Fibroblast of mammary gland (primary cell): ENCODE measurements around the gene SMIM22.

Experiments used
- DNase-seq: peaks from one replicate; pipeline ENCODE4 v3.0.0-alpha.2; 2010; ENCODE audit warnings: low read depth
- H3K4me3 ChIP-seq: 2 replicates; pipeline ENCODE4 v1.5.1; 2011; ENCODE audit warnings: low read depth, mild to moderate bottlenecking, low read length, moderate library complexity; ENCODE audit not compliant: control insufficient read depth
- TF ChIP-seq, protein P1 (sequence below): conservative IDR thresholded peaks from 2 replicates; pipeline ENCODE4 v1.5.1; 2011; ENCODE audit warnings: low read depth, low read length, inconsistent platforms; ENCODE audit not compliant: control insufficient read depth, insufficient read depth

Gene SMIM22

DNA sequence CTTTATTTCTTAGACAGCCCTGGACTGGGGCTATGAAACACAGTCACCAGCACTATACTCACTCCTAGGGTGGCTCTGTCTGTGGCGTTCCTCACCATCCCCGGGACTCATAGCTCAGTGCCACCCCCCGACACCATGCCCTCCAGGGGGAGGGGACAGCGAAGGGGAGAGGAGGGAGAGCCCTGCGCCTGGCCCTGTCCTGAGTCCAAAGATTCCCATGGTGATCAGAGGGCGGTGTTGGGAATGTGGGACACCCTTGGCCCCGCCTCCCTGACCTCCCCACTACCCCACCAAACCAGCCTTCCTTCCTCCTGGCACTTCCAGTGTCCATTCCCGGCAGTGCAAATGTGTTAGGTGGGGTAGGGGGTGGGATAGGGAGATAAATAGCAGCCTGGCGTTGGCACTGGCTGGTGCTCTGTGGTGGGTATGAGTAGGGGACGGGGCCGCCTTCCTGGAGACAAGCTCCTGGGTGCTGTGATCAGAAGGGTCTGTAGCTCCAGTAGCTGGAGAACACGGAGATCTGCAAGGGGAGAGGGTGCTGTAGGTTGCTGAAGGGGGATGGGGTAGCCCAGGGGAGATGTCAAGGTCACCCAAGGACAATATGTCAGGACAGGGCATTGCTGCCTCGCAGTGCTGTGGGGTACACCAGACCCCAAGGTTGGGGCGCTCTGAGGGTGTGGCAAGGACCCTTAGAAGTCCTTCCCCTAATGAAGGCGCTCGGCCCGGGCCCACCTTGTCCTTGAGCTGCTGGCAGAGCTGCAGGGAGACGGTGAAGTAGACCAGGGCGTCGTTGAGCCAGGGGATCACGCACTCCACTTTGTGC, 2.0 kb downstream of the SMIM22 start:
- no peak overlapping the region for H3K4me3 ChIP-seq
- TF ChIP-seq, protein P1, sequence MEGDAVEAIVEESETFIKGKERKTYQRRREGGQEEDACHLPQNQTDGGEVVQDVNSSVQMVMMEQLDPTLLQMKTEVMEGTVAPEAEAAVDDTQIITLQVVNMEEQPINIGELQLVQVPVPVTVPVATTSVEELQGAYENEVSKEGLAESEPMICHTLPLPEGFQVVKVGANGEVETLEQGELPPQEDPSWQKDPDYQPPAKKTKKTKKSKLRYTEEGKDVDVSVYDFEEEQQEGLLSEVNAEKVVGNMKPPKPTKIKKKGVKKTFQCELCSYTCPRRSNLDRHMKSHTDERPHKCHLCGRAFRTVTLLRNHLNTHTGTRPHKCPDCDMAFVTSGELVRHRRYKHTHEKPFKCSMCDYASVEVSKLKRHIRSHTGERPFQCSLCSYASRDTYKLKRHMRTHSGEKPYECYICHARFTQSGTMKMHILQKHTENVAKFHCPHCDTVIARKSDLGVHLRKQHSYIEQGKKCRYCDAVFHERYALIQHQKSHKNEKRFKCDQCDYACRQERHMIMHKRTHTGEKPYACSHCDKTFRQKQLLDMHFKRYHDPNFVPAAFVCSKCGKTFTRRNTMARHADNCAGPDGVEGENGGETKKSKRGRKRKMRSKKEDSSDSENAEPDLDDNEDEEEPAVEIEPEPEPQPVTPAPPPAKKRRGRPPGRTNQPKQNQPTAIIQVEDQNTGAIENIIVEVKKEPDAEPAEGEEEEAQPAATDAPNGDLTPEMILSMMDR: no peak
- no peak for DNase-seq

DNA sequence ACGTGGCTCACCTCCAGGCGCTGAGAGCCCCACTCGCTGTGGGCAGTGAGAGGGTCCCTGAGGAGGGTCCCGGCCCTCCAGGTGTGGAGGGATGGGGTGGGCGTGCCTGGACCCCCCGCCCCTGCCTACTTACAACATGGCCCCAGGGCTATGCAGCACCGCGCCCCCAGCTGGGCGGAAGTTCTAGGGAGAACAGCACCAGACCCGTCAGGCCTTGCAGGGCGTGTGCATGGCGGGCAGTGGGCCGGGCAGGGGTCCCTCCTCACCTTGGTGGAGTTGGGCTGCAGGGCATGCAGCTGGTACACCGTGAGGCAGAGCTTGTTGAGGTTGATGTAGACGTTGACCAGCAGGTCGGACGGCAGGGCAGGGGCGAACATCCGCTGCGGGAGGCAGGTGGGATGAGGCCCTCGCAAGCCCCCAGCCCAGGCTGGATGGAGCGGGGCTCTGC, 2.7 kb downstream of the SMIM22 start:
- TF ChIP-seq, protein P1: no peak
- no peak overlapping the region for H3K4me3 ChIP-seq
- no peak for DNase-seq

DNA sequence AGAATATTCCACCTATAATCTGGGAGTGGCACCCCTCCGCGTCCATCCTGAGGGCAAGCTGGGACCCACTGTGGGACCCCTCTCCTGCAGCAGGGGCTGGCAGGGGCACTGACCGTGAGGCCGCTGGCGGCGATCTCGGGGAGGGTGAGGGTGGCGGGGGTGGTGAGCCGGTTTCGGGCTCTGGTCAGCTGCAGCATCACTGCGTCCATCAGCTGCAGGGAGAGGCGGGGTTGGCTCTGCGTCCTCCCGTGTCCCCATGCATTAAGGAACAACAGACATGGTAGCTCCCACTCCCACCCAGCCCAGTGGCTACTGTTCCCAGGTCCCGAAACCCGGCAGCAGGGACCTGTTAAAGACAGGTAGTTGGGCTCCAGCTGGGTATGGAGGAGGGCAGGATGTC, 3.3 kb downstream of the SMIM22 start:
- no peak overlapping the region for H3K4me3 ChIP-seq
- no peak for DNase-seq
- TF ChIP-seq, protein P1: no peak

DNA sequence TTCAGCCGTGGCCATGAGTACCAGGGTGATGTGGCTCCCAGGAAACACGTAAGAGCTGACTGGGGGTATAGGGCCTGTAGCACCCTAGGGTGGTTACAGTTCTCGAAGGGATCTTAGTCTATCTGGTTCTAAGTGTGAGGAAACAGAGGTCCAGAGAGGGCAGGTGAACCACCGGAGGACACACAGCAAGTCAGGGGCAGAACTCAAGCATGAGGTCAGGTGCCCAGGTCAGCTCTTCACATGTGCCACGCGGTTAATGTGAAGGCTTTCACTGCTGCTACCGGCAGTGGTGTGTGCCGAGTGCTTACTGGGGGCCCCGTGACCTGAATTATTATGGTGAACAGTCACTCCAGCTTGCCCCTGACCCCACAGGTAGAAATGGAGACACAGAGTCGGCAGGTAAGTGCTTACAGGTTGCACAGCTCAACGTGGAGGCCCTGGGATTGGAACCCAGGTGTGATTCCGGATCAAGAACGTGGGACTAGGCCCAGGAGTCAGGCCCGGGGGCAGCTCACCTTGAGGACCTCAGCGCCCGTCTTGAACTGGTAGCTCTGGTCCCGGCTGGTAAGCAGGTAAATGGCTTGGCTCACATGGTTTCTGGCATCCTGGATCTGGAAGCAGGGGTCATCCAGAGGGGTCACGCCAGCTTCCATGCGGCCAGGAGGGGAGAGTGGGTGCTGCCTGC, 4.1 kb downstream of the SMIM22 start:
- DNase-seq: no peak
- H3K4me3 ChIP-seq: no peak overlapping the region
- TF ChIP-seq, protein P1: no peak

DNA sequence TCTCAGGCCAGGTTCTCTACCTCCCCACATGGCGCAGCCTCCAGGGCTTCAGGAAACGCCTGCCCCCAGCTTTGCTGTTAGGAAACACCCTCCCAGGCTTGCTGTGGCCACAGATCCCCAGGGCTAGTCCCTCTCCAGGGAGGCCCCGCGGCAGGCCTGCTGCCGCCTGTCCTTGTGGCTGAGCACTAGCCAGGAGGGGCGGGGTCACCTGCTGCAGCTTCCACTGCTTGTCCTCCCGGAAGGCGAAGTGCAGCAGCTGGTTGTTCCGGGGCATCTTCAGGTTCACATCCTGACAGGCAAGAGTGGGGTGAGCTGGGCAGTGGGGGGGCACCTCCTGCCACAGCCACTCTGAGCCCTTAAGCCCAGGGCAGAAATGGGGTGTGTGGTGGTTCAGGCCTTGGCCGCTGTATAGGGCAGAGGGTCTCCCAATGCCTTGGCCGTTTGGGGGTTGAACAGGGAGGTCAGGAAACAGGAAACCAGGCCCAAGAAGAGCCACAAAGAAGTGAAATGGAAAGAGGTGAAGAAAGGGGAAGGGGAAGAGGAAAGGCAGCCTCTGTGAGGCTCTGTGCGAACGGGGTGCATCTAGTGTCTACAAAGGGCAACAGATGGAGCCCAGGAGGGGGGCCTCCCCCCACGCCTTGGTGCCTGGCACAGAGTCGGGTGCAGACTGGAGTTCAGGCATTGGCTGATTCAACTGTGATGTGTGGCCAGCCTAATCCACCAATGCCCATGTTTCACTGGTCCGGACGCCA, 5.3 kb downstream of the SMIM22 start:
- TF ChIP-seq, protein P1: no peak
- DNase-seq: no peak
- no peak overlapping the region for H3K4me3 ChIP-seq

DNA sequence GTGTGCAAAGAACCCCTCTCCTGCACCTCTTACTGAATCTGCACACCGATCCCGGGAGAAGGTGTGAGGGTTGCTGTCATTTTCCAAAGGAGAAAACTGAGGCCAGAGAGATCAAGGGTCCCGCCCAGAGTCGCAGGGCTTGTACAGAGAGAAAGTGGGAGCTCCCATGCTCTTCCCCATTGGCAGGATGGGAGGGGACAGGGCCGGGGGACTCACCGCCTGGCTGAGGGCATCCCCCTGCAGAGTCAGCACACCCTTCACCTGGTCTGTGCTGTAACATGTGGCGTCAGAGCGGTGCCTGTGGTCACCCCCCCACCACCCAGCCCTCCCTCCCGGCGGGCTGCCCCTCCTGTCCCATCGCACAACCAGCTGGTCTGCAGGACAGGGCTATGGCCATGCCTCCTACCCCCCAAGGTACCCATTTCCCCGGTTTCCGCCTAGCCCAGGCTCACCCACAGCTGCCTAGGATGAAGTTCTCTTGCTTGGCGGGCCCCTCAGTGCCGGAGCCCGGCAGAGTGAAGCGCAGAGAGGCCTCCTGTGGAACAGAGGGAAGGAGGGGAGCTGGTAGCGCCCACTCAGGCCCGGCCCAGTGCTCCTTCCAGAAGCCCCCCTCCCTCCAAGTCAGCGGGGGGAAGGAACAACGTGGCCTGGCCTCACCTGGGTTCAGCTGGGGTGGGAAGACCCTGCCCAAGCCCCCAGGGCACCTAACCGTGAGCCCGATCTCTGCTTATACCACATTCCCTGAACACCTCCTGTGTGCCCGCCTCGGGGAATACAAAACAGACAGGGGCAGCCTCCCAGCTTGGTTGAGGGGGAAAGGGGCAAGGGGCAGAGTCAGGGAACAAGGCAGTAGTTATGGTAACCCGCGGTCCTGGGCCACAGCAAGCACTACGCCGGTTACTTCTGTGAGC, 6.1 kb downstream of the SMIM22 start:
- peak overlapping the region; percentile 62 for H3K4me3 ChIP-seq
- no peak for DNase-seq
- TF ChIP-seq, protein P1: no peak
